Measurements from ENCODE around the gene MARCHF9. TPM values are rescaled to one million over a fixed set of nuclear protein-coding genes. Genes with fewer than 3 reads are reported as not detected.

Gene MARCHF9
- total RNA-seq, 1 experiment from 2014 or later = 18.9 TPM

- Histone ChIP-seq H4K20me1 (ENCODE audit: insufficient read depth) (no peaks in the 10 kb centered on the region), H3K79me2 (ENCODE audit: low read depth) (peaks cover 14% of the 10 kb centered on the region), H3K27me3 (ENCODE audit: insufficient read depth, low read depth) (no peaks in the 10 kb centered on the region), H3K4me1 (replicated peaks; ENCODE audit: insufficient read depth) (peaks cover 8% of the 10 kb centered on the region), H3K4me3 (peak overlapping the region; percentile 96; the same call in 1 of the 2 replicates), H2AFZ (no peak overlapping the region), H3K9me3 (ENCODE audit: insufficient read depth, low read depth) (no peaks in the 10 kb centered on the region), H3F3A (ENCODE audit: insufficient read depth, low read depth) (peaks cover 10% of the 10 kb centered on the region; the same call in 1 of the 2 replicates), H3K27ac (no peak overlapping the region), H3K36me3 (ENCODE audit: low read depth) (peaks cover 25% of the 10 kb centered on the region), H3K9me2 (ENCODE audit: insufficient read depth) (no peaks in the 10 kb centered on the region), H3K4me2 (no peak overlapping the region)
- POLR2A ChIA-PET (ENCODE audit: unreplicated experiment) = no interaction called here
- no TSS peak for BruUV-seq (replicated peaks)
- intact Hi-C loops (cut with micrococcal nuclease; ENCODE audit: unreplicated experiment) = loop anchor here (1.0 kb wide), 1 partner anchor 123 kb away; no protein-coding TSS in a partner anchor
- DNase-seq = no peak
- CTCF ChIA-PET = interaction anchor here (0.7 kb wide), 1 partner anchor 17 kb away, joined by 3 read pairs; no protein-coding TSS in a partner anchor
- no peak for TF ChIP-seq EZH2 (IDR thresholded peaks at IDR 0.05; ENCODE audit: low read depth)
- no peak for TF ChIP-seq CTCF (conservative IDR thresholded peaks at IDR 0.05)
These were observed 27.3 kb downstream of the MARCHF9 start for GRCh38 chr12:57782243-57782607.

GRCh38 chr12:57782608-57783465 is 27.9 kb downstream of the MARCHF9 start, which contains the start of gene TSFM:
TSFM (plus strand) TSS chr12:57782787; CDS start chr12:57782802, 15 bp downstream.
- Histone ChIP-seq H3K4me3 (peak within 1 kb of the TSS; percentile 96), H3K9me2 (ENCODE audit: insufficient read depth) (no peaks in the 10 kb centered on the region), H3K36me3 (ENCODE audit: low read depth) (peaks cover 26% of the 10 kb centered on the region), H2AFZ (peak within 1 kb of the TSS; percentile 90), H3K9me3 (ENCODE audit: insufficient read depth, low read depth) (no peaks in the 10 kb centered on the region), H4K20me1 (ENCODE audit: insufficient read depth) (no peaks in the 10 kb centered on the region), H3K27ac (no peak within 1 kb of the TSS), H3K27me3 (ENCODE audit: insufficient read depth, low read depth) (no peaks in the 10 kb centered on the region), H3F3A (ENCODE audit: insufficient read depth, low read depth) (peaks cover 10% of the 10 kb centered on the region; the same call in 1 of the 2 replicates), H3K4me1 (replicated peaks; ENCODE audit: insufficient read depth) (peaks cover 8% of the 10 kb centered on the region), H3K4me2 (peak within 1 kb of the TSS; percentile 75), H3K79me2 (ENCODE audit: low read depth) (peaks cover 14% of the 10 kb centered on the region)
- peak; percentile 81 to 91 for DNase-seq
- ChIA-PET CTCF (interaction anchor here (0.7 kb wide), 1 partner anchor 17 kb away, joined by 3 read pairs; no protein-coding TSS in a partner anchor), POLR2A (ENCODE audit: unreplicated experiment) (interaction anchor here (0.6 kb wide), 1 partner anchor 10 kb away, joined by 4 read pairs; the partner anchor contains the start of gene EEF1AKMT3)
- intact Hi-C loops (cut with micrococcal nuclease; ENCODE audit: unreplicated experiment) = loop anchor here (1.0 kb wide), 1 partner anchor 122 kb away; no protein-coding TSS in a partner anchor
- TF ChIP-seq CTCF (conservative IDR thresholded peaks at IDR 0.05) (peak; percentile 91), EZH2 (IDR thresholded peaks at IDR 0.05; ENCODE audit: low read depth) (no peak)
- BruUV-seq (replicated peaks) = no TSS peak

GRCh38 chr12:57783466-57783801 is 28.5 kb downstream of the MARCHF9 start:
- no peaks in the 10 kb centered on the region for H4K20me1 ChIP-seq (ENCODE audit: insufficient read depth)
- intact Hi-C loops (cut with micrococcal nuclease; ENCODE audit: unreplicated experiment) = no loop called here
- peaks cover 8% of the 10 kb centered on the region for H3K4me1 ChIP-seq (replicated peaks; ENCODE audit: insufficient read depth)
- H3K79me2 ChIP-seq (ENCODE audit: low read depth) = peaks cover 14% of the 10 kb centered on the region
- ChIA-PET POLR2A (ENCODE audit: unreplicated experiment) (interaction anchor here (0.6 kb wide), 1 partner anchor 11 kb away, joined by 4 read pairs; the partner anchor contains the start of gene EEF1AKMT3), CTCF (interaction anchor here (0.6 kb wide), 1 partner anchor 1121 kb away, joined by 15 read pairs; no protein-coding TSS in a partner anchor)
- H3K4me2 ChIP-seq = peak overlapping the region; percentile 75
- H2AFZ ChIP-seq = peak overlapping the region; percentile 90
- peaks cover 10% of the 10 kb centered on the region; the same call in 1 of the 2 replicates for H3F3A ChIP-seq (ENCODE audit: insufficient read depth, low read depth)
- H3K36me3 ChIP-seq (ENCODE audit: low read depth) = peaks cover 26% of the 10 kb centered on the region
- no peak overlapping the region for H3K27ac ChIP-seq
- H3K9me3 ChIP-seq (ENCODE audit: insufficient read depth, low read depth) = no peaks in the 10 kb centered on the region
- no peaks in the 10 kb centered on the region for H3K9me2 ChIP-seq (ENCODE audit: insufficient read depth)
- H3K4me3 ChIP-seq = peak overlapping the region; percentile 96
- TF ChIP-seq CTCF (conservative IDR thresholded peaks at IDR 0.05) (no peak), EZH2 (IDR thresholded peaks at IDR 0.05; ENCODE audit: low read depth) (no peak)
- no peaks in the 10 kb centered on the region for H3K27me3 ChIP-seq (ENCODE audit: insufficient read depth, low read depth)
- DNase-seq = no peak
- BruUV-seq (replicated peaks) = no TSS peak
